HEK293T (cell line): Measurements from ENCODE around the gene TMC1.

Source experiments
- BHLHE40 ChIP-seq: fragments of 450-650 bp; IDR thresholded peaks from 2 replicates; pipeline ENCODE4 v1.6.1; 2016; ENCODE audit warnings: mild to moderate bottlenecking, moderate library complexity, borderline replicate concordance
- FOXM1 ChIP-seq: fragments of 450-650 bp; IDR thresholded peaks from 2 replicates; pipeline ENCODE4 v1.6.1; 2017; ENCODE audit warnings: mild to moderate bottlenecking, borderline replicate concordance
- SP1 ChIP-seq: fragments of 450-650 bp; IDR thresholded peaks from 2 replicates; pipeline ENCODE4 v1.6.1; 2017
- SUZ12 ChIP-seq: fragments of 450-650 bp; IDR thresholded peaks from 2 replicates; pipeline ENCODE4 v1.6.1; 2016; ENCODE audit warnings: mild to moderate bottlenecking
- ZNF384 ChIP-seq: fragments of 450-650 bp; IDR thresholded peaks from 2 replicates; pipeline ENCODE4 v1.6.1; 2016

GRCh38 chr9:72749276-72749675 is 227.9 kb downstream of the TMC1 start:
- TF ChIP-seq BHLHE40 (no peak), ZNF384 (no peak), FOXM1 (no peak), SUZ12 (no peak), SP1 (no peak)
